Lower lobe of right lung (tissue), 2 donors: ENCODE data around the gene MIGA2. TPM values are rescaled to one million over a fixed set of nuclear protein-coding genes. Genes with fewer than 3 reads are reported as not detected.

Experiments used
- ATAC-seq, 2 donors: fragments of 200-7000 bp; cut with Tn5 transposase; one replicate each; pipeline ENCODE4 v1.9.1; 2020 to 2022; ENCODE audit warnings: mild to moderate bottlenecking in 2 of 2, moderate library complexity in 2 of 2
- DNase-seq: peaks from one replicate; pipeline ENCODE4 v3.0.0-alpha.2; 2020
- H3K27ac ChIP-seq: fragments of 200-600 bp; one replicate; pipeline ENCODE4 v1.8.0; 2022
- H3K27me3 ChIP-seq: fragments of 200-600 bp; one replicate; pipeline ENCODE4 v1.8.0; 2022; ENCODE audit warnings: low read depth
- H3K36me3 ChIP-seq: fragments of 200-600 bp; one replicate; pipeline ENCODE4 v1.8.0; 2022; ENCODE audit warnings: mild to moderate bottlenecking
- H3K4me1 ChIP-seq: fragments of 200-600 bp; one replicate; pipeline ENCODE4 v1.8.0; 2022
- H3K4me3 ChIP-seq: fragments of 200-600 bp; one replicate; pipeline ENCODE4 v1.8.0; 2022; ENCODE audit warnings: mild to moderate bottlenecking
- H3K9me3 ChIP-seq: fragments of 200-600 bp; one replicate; pipeline ENCODE4 v1.8.0; 2022
- intact Hi-C: fragments of 100-400 bp; cut with DNase I; formaldehyde crosslinking; loops from one replicate; pipeline ENCODE4 v1.11.0; 2022
- total RNA-seq: library from RNA; stranded (reverse); fragmentation: NEBNext Ultra II Directional; extraction: Animal tissue kit (Norgen Biotek cat#: 25700); gene quantifications from one replicate; pipeline ENCODE4 v1.2.1, GENCODE V29; 2021
- TF ChIP-seq, protein P1 (sequence below): fragments of 200-600 bp; IDR thresholded peaks from one replicate; pipeline ENCODE4 v1.8.0; 2022; ENCODE audit warnings: antibody characterized with exemption, mild to moderate bottlenecking
- donor health status: DM: no; HTN: yes; CAD: no; lungs with severe emphysema.

Gene MIGA2
- total RNA-seq, 1 donor from 2014 or later, result 21.2 TPM

DNA sequence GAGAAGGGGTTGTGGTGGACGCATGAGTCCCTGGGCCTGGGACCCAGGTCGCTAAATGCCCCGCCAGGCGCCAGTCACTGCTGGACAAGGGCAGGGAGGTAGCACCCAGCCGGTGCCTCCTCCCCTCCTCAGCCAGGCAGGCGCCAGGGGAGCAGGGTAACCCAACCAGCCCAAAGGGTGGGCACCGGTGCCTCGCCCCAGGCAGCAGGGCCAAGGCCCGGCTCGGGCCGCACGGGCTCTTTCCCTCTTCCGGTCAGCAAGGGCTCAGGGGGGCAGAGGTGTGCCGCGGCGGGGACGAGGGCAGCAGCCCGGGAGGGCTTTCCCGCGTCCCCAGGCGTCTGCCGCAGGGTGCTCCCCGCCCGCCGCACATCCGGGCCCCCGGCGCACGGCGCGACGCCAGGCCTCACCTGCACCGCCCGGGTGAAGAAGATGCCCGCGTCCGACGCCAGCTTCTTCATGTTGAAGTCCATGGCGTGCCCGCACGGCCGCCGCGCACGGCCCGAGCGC is 8.7 kb upstream of the MIGA2 start:
- Histone ChIP-seq H3K36me3 (no peaks in the 10 kb centered on the region), H3K9me3 (no peaks in the 10 kb centered on the region), H3K27me3 (no peaks in the 10 kb centered on the region), H3K27ac (peak overlapping the region; percentile 78), H3K4me1 (peaks cover 23% of the 10 kb centered on the region), H3K4me3 (peak overlapping the region; percentile 91)
- TF ChIP-seq, protein P1, sequence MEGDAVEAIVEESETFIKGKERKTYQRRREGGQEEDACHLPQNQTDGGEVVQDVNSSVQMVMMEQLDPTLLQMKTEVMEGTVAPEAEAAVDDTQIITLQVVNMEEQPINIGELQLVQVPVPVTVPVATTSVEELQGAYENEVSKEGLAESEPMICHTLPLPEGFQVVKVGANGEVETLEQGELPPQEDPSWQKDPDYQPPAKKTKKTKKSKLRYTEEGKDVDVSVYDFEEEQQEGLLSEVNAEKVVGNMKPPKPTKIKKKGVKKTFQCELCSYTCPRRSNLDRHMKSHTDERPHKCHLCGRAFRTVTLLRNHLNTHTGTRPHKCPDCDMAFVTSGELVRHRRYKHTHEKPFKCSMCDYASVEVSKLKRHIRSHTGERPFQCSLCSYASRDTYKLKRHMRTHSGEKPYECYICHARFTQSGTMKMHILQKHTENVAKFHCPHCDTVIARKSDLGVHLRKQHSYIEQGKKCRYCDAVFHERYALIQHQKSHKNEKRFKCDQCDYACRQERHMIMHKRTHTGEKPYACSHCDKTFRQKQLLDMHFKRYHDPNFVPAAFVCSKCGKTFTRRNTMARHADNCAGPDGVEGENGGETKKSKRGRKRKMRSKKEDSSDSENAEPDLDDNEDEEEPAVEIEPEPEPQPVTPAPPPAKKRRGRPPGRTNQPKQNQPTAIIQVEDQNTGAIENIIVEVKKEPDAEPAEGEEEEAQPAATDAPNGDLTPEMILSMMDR, result no peak
- intact Hi-C loops, result no loop called here
- ATAC-seq (peak; percentile 46 to 54), DNase-seq (peak; percentile 84)

DNA sequence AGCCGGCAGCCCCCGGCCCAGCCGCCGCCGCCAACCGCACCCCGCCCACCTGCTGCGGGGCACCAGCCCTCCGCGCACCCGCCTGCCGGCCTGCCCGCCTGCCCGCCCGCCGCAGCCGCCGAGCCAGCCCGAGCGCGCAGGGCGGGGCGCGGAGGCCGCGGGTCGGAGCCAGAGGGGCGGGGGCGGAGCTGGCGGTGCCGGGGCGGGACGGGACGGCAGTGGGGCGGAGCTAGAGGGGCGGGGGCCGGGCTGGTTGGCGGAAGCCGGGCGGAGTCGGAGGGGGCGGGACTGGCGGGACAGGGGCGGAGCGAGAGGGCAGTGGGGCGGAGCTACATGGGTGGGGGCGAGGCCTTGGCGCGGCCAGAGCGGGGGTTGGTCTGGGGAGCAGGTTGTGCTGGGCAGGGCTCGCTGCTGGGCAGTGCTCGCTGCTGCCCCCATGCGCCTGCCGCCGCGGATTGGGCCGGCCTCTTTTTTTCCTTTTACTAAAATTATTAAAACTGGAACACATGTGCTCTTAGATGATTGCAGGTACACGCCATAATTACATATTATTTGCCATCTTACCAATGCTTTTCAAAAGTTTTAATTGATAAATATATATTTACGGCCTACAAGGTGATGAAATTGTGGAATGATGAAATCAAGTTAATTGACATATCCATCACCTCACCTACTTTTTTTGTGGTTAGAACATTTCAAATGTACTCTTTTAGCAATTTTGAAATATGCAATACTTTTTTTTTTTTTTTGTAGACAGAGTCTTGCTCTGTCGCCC is 8.0 kb upstream of the MIGA2 start, which contains the start of gene SH3GLB2:
SH3GLB2 (minus strand) TSS at position 140 of the 775 bp plus-strand sequence. CDS start 177 bp downstream, outside the sequence.
- intact Hi-C loops, result no loop called here
- Histone ChIP-seq H3K4me1 (peaks cover 23% of the 10 kb centered on the region), H3K27ac (peak within 1 kb of the TSS; percentile 78), H3K9me3 (no peaks in the 10 kb centered on the region), H3K36me3 (no peaks in the 10 kb centered on the region), H3K4me3 (peak within 1 kb of the TSS; percentile 91), H3K27me3 (no peaks in the 10 kb centered on the region)
- TF ChIP-seq, protein P1, result peak; percentile 85
- DNase-seq (peak; percentile 95), ATAC-seq (peak; percentile 98)

DNA sequence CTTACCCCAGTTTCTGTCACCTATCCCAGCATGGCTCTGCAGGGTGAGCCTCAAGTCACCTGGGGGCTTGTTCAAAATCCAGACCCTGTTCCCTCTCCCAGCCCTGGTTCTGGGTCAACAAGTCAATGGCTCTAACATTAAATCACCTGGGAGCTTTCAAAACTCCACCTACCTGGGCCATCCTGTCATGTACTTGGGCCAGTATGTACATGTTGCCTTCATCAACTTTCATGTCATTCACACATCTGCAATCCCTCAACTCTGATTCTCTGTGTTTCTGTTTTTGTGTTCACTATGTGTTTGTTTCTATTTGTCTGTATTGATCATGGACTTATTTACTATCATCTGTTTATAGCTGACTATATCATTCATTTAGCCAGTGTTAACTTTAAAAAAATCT is 6.2 kb upstream of the MIGA2 start:
- no peak overlapping the region for H3K27ac ChIP-seq
- H3K27me3 ChIP-seq, result no peaks in the 10 kb centered on the region
- peaks cover 19% of the 10 kb centered on the region for H3K4me1 ChIP-seq
- DNase-seq (no peak), ATAC-seq (no peak)
- H3K9me3 ChIP-seq, result no peaks in the 10 kb centered on the region
- H3K36me3 ChIP-seq, result no peaks in the 10 kb centered on the region
- TF ChIP-seq, protein P1, result no peak
- H3K4me3 ChIP-seq, result no peak overlapping the region
- intact Hi-C loops, result no loop called here

DNA sequence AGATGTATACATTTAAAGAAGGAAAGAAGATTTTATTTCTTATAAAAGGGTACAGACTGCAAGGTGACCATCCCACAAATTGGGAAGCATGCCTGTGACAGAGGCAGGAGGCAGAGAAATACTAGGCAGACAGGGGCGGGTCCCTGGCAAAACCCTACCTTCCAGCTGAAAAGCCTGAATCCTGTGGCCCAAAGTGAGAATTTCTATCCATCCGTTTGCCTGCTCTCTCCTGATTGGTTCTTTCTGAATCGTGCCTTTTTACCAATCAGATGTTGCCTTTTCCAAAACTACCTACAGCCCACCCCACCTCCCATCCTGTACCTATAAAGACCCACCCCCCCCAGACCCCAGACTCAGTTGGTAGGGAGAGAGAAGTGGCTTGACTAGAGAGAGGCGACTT is 4.9 kb upstream of the MIGA2 start:
- no peak overlapping the region for H3K4me3 ChIP-seq
- no peaks in the 10 kb centered on the region for H3K27me3 ChIP-seq
- no peak overlapping the region for H3K27ac ChIP-seq
- intact Hi-C loops, result no loop called here
- H3K9me3 ChIP-seq, result no peaks in the 10 kb centered on the region
- DNase-seq (no peak), ATAC-seq (no peak)
- TF ChIP-seq, protein P1, result no peak
- no peaks in the 10 kb centered on the region for H3K36me3 ChIP-seq
- H3K4me1 ChIP-seq, result peaks cover 12% of the 10 kb centered on the region

DNA sequence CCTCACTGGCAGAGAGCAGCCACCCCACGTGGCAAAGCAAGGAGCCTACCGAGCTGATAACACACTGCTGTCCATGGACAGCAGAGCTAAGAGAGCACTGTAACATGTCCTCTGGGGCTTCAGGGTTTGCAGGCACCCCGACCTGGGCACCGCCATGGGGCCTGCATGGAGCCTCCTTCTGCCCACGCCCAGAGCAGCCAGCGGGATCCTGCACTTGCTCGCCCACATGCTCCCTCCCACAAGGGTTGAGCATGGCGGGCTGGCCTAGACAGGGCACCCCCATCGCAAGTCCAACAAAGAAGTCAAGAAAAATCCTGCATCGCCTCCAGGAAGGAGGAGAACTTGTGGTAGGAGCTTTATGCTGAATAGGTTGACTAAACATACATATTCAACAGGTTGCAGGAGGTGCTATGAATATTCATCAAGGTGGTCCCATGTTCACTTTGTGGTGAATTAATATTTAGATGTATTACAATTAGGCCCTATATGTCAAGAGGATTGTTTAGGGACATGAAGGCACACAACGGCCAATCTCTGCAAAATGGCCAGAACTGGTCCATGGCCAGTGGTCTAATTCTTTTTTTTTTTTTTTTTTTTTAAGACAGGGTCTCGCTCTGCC is 3.8 kb upstream of the MIGA2 start:
- ATAC-seq (no peak), DNase-seq (no peak)
- TF ChIP-seq, protein P1, result no peak
- Histone ChIP-seq H3K27ac (no peak overlapping the region), H3K4me1 (peaks cover 7% of the 10 kb centered on the region), H3K27me3 (no peaks in the 10 kb centered on the region), H3K36me3 (no peaks in the 10 kb centered on the region), H3K9me3 (no peaks in the 10 kb centered on the region), H3K4me3 (no peak overlapping the region)
- intact Hi-C loops, result no loop called here
